HCT116 (cell line): ENCODE data around the gene CATSPERZ. TPM values are rescaled to one million over a fixed set of nuclear protein-coding genes. Genes with fewer than 3 reads are reported as not detected.

Experiments
- ATAC-seq: fragments of 200-7000 bp; cut with Tn5 transposase; 2 replicates; pipeline ENCODE4 v1.9.1; 2020; ENCODE audit warnings: mild to moderate bottlenecking, moderate library complexity
- BruUV-seq: library from RNA; stranded (reverse); fragments of 400-500 nt; replicated peaks from 2 replicates; lab custom pipeline; 2021; lab: Mats Ljungman, UMichigan
- CTCF ChIA-PET: fragments of 300-600 bp; sonication (Branson Sonifier 250); formaldehyde crosslinking; loops from one replicate; lab custom pipeline; 2021; ENCODE audit warnings: antibody characterized with exemption; lab: Charles Lee
- POLR2A ChIA-PET: fragments of 300-600, 350-600 bp; sonication (Branson Sonifier 250); formaldehyde crosslinking; loops from one replicate; lab custom pipeline; 2021; ENCODE audit warnings: antibody characterized with exemption; lab: Charles Lee
- RAD21 ChIA-PET, 2 experiments: fragments of 300-600 bp; sonication (Branson Sonifier 250); formaldehyde crosslinking; loops; one replicate each; lab custom pipeline; 2023; ENCODE audit warnings: low total read pairs in 2 of 2; ENCODE audit not compliant: uncharacterized antibody in 2 of 2, unreplicated experiment in 2 of 2, low non-redundant PET in 1 of 2; lab: Charles Lee
- DNase-seq: peaks from one replicate; pipeline ENCODE4 v3.0.0-alpha.2; 2010; ENCODE audit warnings: low read depth, low spot score
- H2AFZ ChIP-seq: fragments of 200-600 bp; shearing (Covaris generic), sonication (generic); 2 replicates; pipeline ENCODE4 v1.6.1; 2017; ENCODE audit warnings: low read depth, mixed run types, mixed read lengths, antibody characterized with exemption, low read length; ENCODE audit not compliant: poor library complexity, severe bottlenecking
- H3K27ac ChIP-seq: 2 replicates; pipeline ENCODE4 v1.5.1; 2012; ENCODE audit warnings: low read depth, low read length
- H3K27me3 ChIP-seq: fragments of 200-600 bp; sonication (generic); 2 replicates; pipeline ENCODE4 v1.6.1; 2016; ENCODE audit warnings: mixed run types, low read length, mixed read lengths; ENCODE audit not compliant: insufficient read depth
- H3K36me3 ChIP-seq, 2 experiments: fragments of 200-500 bp in 1 of 2; fragments of 200-600 bp in 1 of 2; sonication (Bioruptor generic) in 1 of 2; sonication (generic) in 1 of 2; 2 replicates each; pipeline versions ENCODE4 v1.5.1 to v1.6.1; 2014 to 2016; ENCODE audit warnings: low read length in 2 of 2, inconsistent platforms in 1 of 2, mixed read lengths in 1 of 2, mixed run types in 1 of 2; ENCODE audit not compliant: insufficient read depth in 2 of 2, control insufficient read depth in 1 of 2
- H3K4me1 ChIP-seq, 2 experiments: fragments of 200-600 bp in 1 of 2; sonication (generic) in 1 of 2; 2 replicates each; pipeline versions ENCODE4 v1.5.1 to v1.6.1; 2012 to 2017; ENCODE audit warnings: low read length in 2 of 2, inconsistent platforms in 1 of 2, mild to moderate bottlenecking in 1 of 2, mixed read lengths in 1 of 2, mixed run types in 1 of 2, moderate library complexity in 1 of 2; ENCODE audit not compliant: insufficient read depth in 2 of 2, control insufficient read depth in 1 of 2
- H3K4me2 ChIP-seq: fragments of 200-600 bp; sonication (generic); 2 replicates; pipeline ENCODE4 v1.6.1; 2017; ENCODE audit warnings: mixed run types, low read length, mixed read lengths
- H3K4me3 ChIP-seq, 2 experiments: fragments of 200-600 bp in 1 of 2; sonication (generic) in 1 of 2; replicated peaks in 1 of 2; 2 replicates each; pipeline ENCODE4 v1.5.1; 2011 to 2016; ENCODE audit warnings: low read length in 2 of 2, control low read depth in 1 of 2, low read depth in 1 of 2, mild to moderate bottlenecking in 1 of 2, mixed read lengths in 1 of 2, mixed run types in 1 of 2
- H3K79me2 ChIP-seq: fragments of 200-600 bp; sonication (generic); 2 replicates; pipeline ENCODE4 v1.6.1; 2017; ENCODE audit warnings: mild to moderate bottlenecking, mixed run types, low read length, moderate library complexity, mixed read lengths; ENCODE audit not compliant: insufficient read depth
- H3K9ac ChIP-seq: fragments of 200-600 bp; sonication (generic); 2 replicates; pipeline ENCODE4 v1.6.1; 2016; ENCODE audit warnings: low read length, mixed read lengths
- H3K9me2 ChIP-seq: fragments of 200-600 bp; sonication (generic), shearing (Covaris generic); 2 replicates; pipeline ENCODE4 v1.6.1; 2017; ENCODE audit warnings: mixed run types, mild to moderate bottlenecking, moderate library complexity; ENCODE audit not compliant: insufficient read depth
- H3K9me3 ChIP-seq, 2 experiments: fragments of 200-500 bp in 1 of 2; fragments of 200-600 bp in 1 of 2; sonication (Bioruptor generic) in 1 of 2; sonication (generic) in 1 of 2; 2 replicates each; pipeline ENCODE4 v1.6.1; 2014 to 2017; ENCODE audit warnings: low read length in 2 of 2, mixed read lengths in 2 of 2, inconsistent platforms in 1 of 2, low read depth in 1 of 2, mild to moderate bottlenecking in 1 of 2, mixed run types in 1 of 2, moderate library complexity in 1 of 2; ENCODE audit not compliant: control insufficient read depth in 1 of 2, insufficient read depth in 1 of 2
- H4K20me1 ChIP-seq: fragments of 200-600 bp; sonication (generic), shearing (Covaris generic); 2 replicates; pipeline ENCODE4 v1.6.1; 2017; ENCODE audit warnings: mixed run types, mild to moderate bottlenecking, moderate library complexity; ENCODE audit not compliant: insufficient read depth
- ELF1 ChIP-seq: IDR thresholded peaks from 2 replicates; pipeline ENCODE4 v1.6.1; 2012; ENCODE audit warnings: low read depth, borderline replicate concordance
- EZH2phosphoT487 ChIP-seq: fragments of 200-600 bp; IDR thresholded peaks from 2 replicates; pipeline ENCODE4 v1.6.1; 2018; ENCODE audit warnings: antibody characterized with exemption, borderline replicate concordance
- POLR2A ChIP-seq: IDR thresholded peaks from 2 replicates; pipeline ENCODE4 v1.7.0; 2011; ENCODE audit warnings: borderline replicate concordance; ENCODE audit not compliant: insufficient read depth, insufficient read length; ENCODE audit errors: extremely low read depth
- POLR2AphosphoS5 ChIP-seq: IDR thresholded peaks from 2 replicates; pipeline ENCODE4 v1.6.1; 2011; ENCODE audit warnings: mild to moderate bottlenecking, low read depth, low read length, moderate library complexity
- RAD21 ChIP-seq: IDR thresholded peaks from 2 replicates; pipeline ENCODE4 v1.6.1; 2012; ENCODE audit warnings: low read depth, mild to moderate bottlenecking
- TCF7L2 ChIP-seq: IDR thresholded peaks from 2 replicates; pipeline ENCODE4 v1.7.0; 2011; ENCODE audit warnings: borderline replicate concordance, inconsistent platforms; ENCODE audit not compliant: insufficient read depth, insufficient read length; ENCODE audit errors: extremely low read depth
- YY1 ChIP-seq: IDR thresholded peaks from 2 replicates; pipeline ENCODE4 v1.6.1; 2011; ENCODE audit warnings: low read length, low read depth, moderate library complexity, mild to moderate bottlenecking; ENCODE audit not compliant: insufficient replicate concordance; ENCODE audit errors: extremely low read depth
- intact Hi-C: fragments of 100-400 bp; cut with micrococcal nuclease; formaldehyde crosslinking; loops from 2 replicates; pipeline ENCODE4 v1.10.0; 2022
- total RNA-seq: library from RNA; stranded (reverse); gene quantifications from one replicate; pipeline ENCODE4 v1.2.1, GENCODE V29; 2021; ENCODE audit not compliant: unreplicated experiment
- TF ChIP-seq, protein P1 (sequence below): IDR thresholded peaks from 2 replicates; pipeline ENCODE4 v1.6.1; 2012
- TF ChIP-seq, protein P2 (sequence below), 3 experiments: fragments of 200-600 bp in 1 of 3; sonication (generic) in 1 of 3; IDR thresholded peaks in 2 of 3; conservative IDR thresholded peaks in 1 of 3; 2 replicates each; pipeline ENCODE4 v1.5.1; 2012 to 2017; ENCODE audit warnings: low read depth in 2 of 3, low read length in 2 of 3, antibody characterized with exemption in 1 of 3, borderline replicate concordance in 1 of 3, control low read depth in 1 of 3, mild to moderate bottlenecking in 1 of 3, mixed read lengths in 1 of 3, mixed run types in 1 of 3, moderate library complexity in 1 of 3; ENCODE audit not compliant: insufficient read depth in 1 of 3
- TF ChIP-seq, protein P3 (sequence below): IDR thresholded peaks from 2 replicates; pipeline ENCODE4 v1.6.1; 2012; ENCODE audit warnings: low read depth

CATSPERZ gene
- total RNA-seq, 1 experiment from 2014 or later = 1.7 TPM

DNA sequence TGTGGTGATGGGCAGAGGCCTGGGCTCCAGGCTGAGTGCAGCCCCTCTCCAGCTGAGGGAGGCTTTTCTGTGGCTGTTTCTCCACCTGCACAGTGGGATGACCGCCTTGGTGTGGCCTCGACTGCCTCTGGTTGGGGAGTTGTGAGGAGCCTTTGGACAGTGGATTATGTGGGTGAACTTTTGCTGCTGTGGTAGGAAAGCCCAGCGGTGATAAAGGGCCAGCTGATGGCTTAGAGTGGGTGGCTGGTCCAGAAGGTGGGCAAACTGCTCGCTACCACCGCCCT, 3.8 kb downstream of the CATSPERZ start:
- Histone ChIP-seq H4K20me1 (no peaks in the 10 kb centered on the region), H2AFZ (no peak overlapping the region), H3K4me1 (peaks cover 12 to 55% of the 10 kb centered on the region in 2 experiments; a peak in 3 of 4 replicates), H3K4me2 (peak overlapping the region; percentile 84), H3K9me3 (no peaks in the 10 kb centered on the region), H3K79me2 (peaks cover 23% of the 10 kb centered on the region), H3K27me3 (no peaks in the 10 kb centered on the region), H3K4me3 (peak overlapping the region; percentile 59 to 70), H3K9me2 (no peaks in the 10 kb centered on the region), H3K36me3 (peaks cover 0 to 8% of the 10 kb centered on the region in 2 experiments; a peak in 1 of 4 replicates), H3K27ac (peak overlapping the region; percentile 99), H3K9ac (peak overlapping the region; percentile 88)
- intact Hi-C loops = loop anchor here (1.0 to 5.0 kb wide), 5 partner anchors 51 to 117 kb away; partner anchors contain the start of genes FKBP2, PLCB3 and STIP1
- TF ChIP-seq, protein P1, sequence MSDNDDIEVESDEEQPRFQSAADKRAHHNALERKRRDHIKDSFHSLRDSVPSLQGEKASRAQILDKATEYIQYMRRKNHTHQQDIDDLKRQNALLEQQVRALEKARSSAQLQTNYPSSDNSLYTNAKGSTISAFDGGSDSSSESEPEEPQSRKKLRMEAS = no peak
- TF ChIP-seq EZH2phosphoT487 = no peak
- RAD21 ChIA-PET = interaction anchor here (0.7 to 2.5 kb wide), 7 partner anchors 28 to 99 kb away, joined by 3 to 7 read pairs (median 4); no protein-coding TSS in a partner anchor
- CTCF ChIA-PET = interaction anchor here (0.8 to 5.8 kb wide), 20 partner anchors 10 to 385 kb away, joined by 3 to 80 read pairs (median 6); partner anchors contain the start of genes BAD, FERMT3, FKBP2 and GPR137
- DNase-seq (no peak), ATAC-seq (no peak)
- BruUV-seq = no TSS peak
- POLR2A ChIA-PET = interaction anchor here (0.9 to 5.5 kb wide), 8 partner anchors 14 to 100 kb away, joined by 3 to 30 read pairs (median 5); partner anchors contain the start of genes PPP1R14B, PRDX5, TRMT112 and VEGFB

DNA sequence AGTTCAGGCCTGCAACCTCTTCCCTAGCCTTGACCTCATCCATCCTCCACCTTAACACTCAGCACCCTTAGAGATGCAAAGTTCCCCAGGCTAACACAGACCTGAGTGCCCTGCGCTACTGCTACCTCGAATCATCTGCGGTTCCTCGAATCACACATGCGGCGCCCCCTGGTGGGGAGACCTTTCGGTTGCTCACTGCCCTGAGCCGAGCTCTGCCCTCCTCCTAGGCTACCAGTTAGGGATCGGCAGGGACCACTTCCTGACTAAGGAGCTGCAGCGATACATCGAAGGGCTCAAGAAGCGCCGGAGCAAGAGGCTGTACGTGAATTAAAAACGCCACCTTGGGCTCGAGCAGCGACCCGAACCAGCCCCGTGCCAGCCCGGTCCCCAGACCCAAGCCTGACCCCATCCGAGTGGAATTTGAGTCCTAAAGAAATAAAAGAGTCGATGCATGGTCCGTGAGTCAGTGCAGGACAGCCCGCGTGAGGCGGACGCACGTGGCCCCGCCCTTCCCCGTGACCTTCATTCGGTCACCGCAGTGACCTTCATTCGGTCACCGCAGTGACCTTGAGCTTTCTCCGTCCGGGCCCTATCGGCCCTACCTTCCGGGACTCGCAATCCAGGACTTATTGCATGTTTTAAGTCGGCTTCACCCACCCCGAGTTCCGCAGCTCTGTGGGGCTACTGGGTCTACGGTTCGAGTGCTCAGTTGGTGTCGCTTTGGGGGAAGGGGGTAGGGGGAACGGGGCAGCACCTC, 4.3 kb downstream of the CATSPERZ start:
- DNase-seq (peak; percentile 80), ATAC-seq (peak; percentile 48)
- Histone ChIP-seq H3K9ac (peak overlapping the region; percentile 88), H3K4me1 (peaks cover 12 to 55% of the 10 kb centered on the region in 2 experiments; a peak in 3 of 4 replicates), H4K20me1 (no peaks in the 10 kb centered on the region), H3K36me3 (peaks cover 0 to 8% of the 10 kb centered on the region in 2 experiments; a peak in 1 of 4 replicates), H3K9me2 (no peaks in the 10 kb centered on the region), H3K27ac (peak overlapping the region; percentile 99), H3K4me3 (peak overlapping the region; percentile 59 to 70), H3K27me3 (no peaks in the 10 kb centered on the region), H2AFZ (no peak overlapping the region), H3K9me3 (no peaks in the 10 kb centered on the region), H3K4me2 (peak overlapping the region; percentile 84), H3K79me2 (peaks cover 26% of the 10 kb centered on the region)
- ChIA-PET CTCF (interaction anchor here (0.7 to 5.8 kb wide), 26 partner anchors 8 to 384 kb away, joined by 3 to 80 read pairs (median 4); partner anchors contain the start of genes BAD, FERMT3, FKBP2 and GPR137), POLR2A (interaction anchor here (0.9 to 5.5 kb wide), 10 partner anchors 13 to 1463 kb away, joined by 3 to 30 read pairs (median 5); partner anchors contain the start of genes PPP1R14B, PRDX5, STIP1 and TRMT112), RAD21 (interaction anchor here (0.6 to 2.5 kb wide), 9 partner anchors 13 to 100 kb away, joined by 3 to 7 read pairs (median 4); partner anchors contain the start of gene PRDX5 (in 2 of the 2))
- intact Hi-C loops = loop anchor here (1.0 to 5.0 kb wide), 6 partner anchors 38 to 117 kb away; partner anchors contain the start of genes CCDC88B, FKBP2, PLCB3 and STIP1
- TF ChIP-seq ELF1 = no peak
- no peak for TF ChIP-seq RAD21
- TF ChIP-seq, protein P2, sequence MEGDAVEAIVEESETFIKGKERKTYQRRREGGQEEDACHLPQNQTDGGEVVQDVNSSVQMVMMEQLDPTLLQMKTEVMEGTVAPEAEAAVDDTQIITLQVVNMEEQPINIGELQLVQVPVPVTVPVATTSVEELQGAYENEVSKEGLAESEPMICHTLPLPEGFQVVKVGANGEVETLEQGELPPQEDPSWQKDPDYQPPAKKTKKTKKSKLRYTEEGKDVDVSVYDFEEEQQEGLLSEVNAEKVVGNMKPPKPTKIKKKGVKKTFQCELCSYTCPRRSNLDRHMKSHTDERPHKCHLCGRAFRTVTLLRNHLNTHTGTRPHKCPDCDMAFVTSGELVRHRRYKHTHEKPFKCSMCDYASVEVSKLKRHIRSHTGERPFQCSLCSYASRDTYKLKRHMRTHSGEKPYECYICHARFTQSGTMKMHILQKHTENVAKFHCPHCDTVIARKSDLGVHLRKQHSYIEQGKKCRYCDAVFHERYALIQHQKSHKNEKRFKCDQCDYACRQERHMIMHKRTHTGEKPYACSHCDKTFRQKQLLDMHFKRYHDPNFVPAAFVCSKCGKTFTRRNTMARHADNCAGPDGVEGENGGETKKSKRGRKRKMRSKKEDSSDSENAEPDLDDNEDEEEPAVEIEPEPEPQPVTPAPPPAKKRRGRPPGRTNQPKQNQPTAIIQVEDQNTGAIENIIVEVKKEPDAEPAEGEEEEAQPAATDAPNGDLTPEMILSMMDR (IDR thresholded peaks at IDR 0.05 in 2 of 3, conservative IDR thresholded peaks at IDR 0.05 in 1 of 3; ENCODE audit: borderline replicate concordance in 1 of 3, insufficient read depth in 1 of 3, low read depth in 2 of 3, low read length in 2 of 3) = peak in 2 of 3 experiments; percentile 89 to 95; a peak in 4 of 6 replicates
- TF ChIP-seq POLR2AphosphoS5 = peak; percentile 61
- TF ChIP-seq, protein P3, sequence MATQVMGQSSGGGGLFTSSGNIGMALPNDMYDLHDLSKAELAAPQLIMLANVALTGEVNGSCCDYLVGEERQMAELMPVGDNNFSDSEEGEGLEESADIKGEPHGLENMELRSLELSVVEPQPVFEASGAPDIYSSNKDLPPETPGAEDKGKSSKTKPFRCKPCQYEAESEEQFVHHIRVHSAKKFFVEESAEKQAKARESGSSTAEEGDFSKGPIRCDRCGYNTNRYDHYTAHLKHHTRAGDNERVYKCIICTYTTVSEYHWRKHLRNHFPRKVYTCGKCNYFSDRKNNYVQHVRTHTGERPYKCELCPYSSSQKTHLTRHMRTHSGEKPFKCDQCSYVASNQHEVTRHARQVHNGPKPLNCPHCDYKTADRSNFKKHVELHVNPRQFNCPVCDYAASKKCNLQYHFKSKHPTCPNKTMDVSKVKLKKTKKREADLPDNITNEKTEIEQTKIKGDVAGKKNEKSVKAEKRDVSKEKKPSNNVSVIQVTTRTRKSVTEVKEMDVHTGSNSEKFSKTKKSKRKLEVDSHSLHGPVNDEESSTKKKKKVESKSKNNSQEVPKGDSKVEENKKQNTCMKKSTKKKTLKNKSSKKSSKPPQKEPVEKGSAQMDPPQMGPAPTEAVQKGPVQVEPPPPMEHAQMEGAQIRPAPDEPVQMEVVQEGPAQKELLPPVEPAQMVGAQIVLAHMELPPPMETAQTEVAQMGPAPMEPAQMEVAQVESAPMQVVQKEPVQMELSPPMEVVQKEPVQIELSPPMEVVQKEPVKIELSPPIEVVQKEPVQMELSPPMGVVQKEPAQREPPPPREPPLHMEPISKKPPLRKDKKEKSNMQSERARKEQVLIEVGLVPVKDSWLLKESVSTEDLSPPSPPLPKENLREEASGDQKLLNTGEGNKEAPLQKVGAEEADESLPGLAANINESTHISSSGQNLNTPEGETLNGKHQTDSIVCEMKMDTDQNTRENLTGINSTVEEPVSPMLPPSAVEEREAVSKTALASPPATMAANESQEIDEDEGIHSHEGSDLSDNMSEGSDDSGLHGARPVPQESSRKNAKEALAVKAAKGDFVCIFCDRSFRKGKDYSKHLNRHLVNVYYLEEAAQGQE = no peak
- TF ChIP-seq YY1 = peak; percentile 55
- peak; percentile 70 for TF ChIP-seq POLR2A
- TF ChIP-seq TCF7L2 = peak; percentile 11
- BruUV-seq = TSS peak; percentile 97
